K562 (cell line): ENCODE results near the gene EXOC3. TPM values are rescaled to one million over a fixed set of nuclear protein-coding genes. Genes with fewer than 3 reads are reported as not detected.

Source experiments
- ATAC-seq: fragments of 200-7000 bp; cut with Tn5 transposase; 3 replicates; pipeline ENCODE4 v1.9.1; 2020; ENCODE audit warnings: moderate library complexity
- BruUV-seq: library from RNA; stranded (reverse); fragments of 400-500 nt; replicated peaks from 2 replicates; lab custom pipeline; 2021; lab: Mats Ljungman, UMichigan
- CTCF ChIA-PET: fragments of 300-600 bp; formaldehyde crosslinking; extraction: SDS; loops from one replicate; lab custom pipeline; 2021; ENCODE audit warnings: low intra/inter-chr PET ratio; lab: Yijun Ruan, JAX
- POLR2A ChIA-PET: fragments of 300-600, 350-650 bp; sonication (Branson Sonifier 250); formaldehyde crosslinking; extraction: SDS; loops from one replicate; lab custom pipeline; 2021; ENCODE audit warnings: antibody characterized with exemption, inconsistent platforms; lab: Yijun Ruan, JAX
- DNase-seq, 4 experiments: peaks; one replicate each; pipeline versions ENCODE4 v3.0.0 to v3.0.0-alpha.2; 2011 to 2018; ENCODE audit warnings: low spot score in 3 of 4, mixed read lengths in 3 of 4; ENCODE audit errors: extremely low read depth in 1 of 4
- FAIRE-seq: peaks from 2 replicates; lab custom pipeline; 2011; peaks lifted over from hg19 to GRCh38; lab: Jason Lieb, UNC
- H2AFZ ChIP-seq: 2 replicates; pipeline ENCODE4 v1.6.0; 2011; ENCODE audit warnings: low read depth, low read length, control low read depth, inconsistent platforms
- H3K27ac ChIP-seq: fragments of 200-600 bp; 3 replicates; pipeline ENCODE4 v1.8.0; 2011; ENCODE audit warnings: low read depth, mild to moderate bottlenecking, control low read depth, inconsistent platforms, low read length, moderate library complexity, mixed read lengths; ENCODE audit errors: extremely low read depth
- H3K27me3 ChIP-seq, 2 experiments: fragments of 300-600 bp in 1 of 2; 2 replicates in 1 of 2; 3 replicates in 1 of 2; pipeline versions ENCODE4 v1.6.0 to v1.8.0; 2011; ENCODE audit warnings: inconsistent platforms in 2 of 2, low read length in 2 of 2, mild to moderate bottlenecking in 1 of 2, mixed read lengths in 1 of 2, moderate library complexity in 1 of 2; ENCODE audit not compliant: control insufficient read depth in 2 of 2, insufficient read depth in 2 of 2
- H3K36me3 ChIP-seq: fragments of 300-600 bp; 3 replicates; pipeline ENCODE4 v1.8.0; 2011; ENCODE audit warnings: mild to moderate bottlenecking, low read length, inconsistent platforms; ENCODE audit not compliant: control insufficient read depth, insufficient read depth
- H3K4me1 ChIP-seq, 2 experiments: fragments of 200-600 bp in 1 of 2; replicated peaks in 1 of 2; 2 replicates in 1 of 2; 3 replicates in 1 of 2; pipeline versions ENCODE4 v1.5.1 to v1.8.0; 2011; ENCODE audit warnings: inconsistent platforms in 2 of 2, low read length in 2 of 2, mild to moderate bottlenecking in 1 of 2, mixed read lengths in 1 of 2, moderate library complexity in 1 of 2; ENCODE audit not compliant: control insufficient read depth in 2 of 2, insufficient read depth in 2 of 2
- H3K4me2 ChIP-seq: 2 replicates; pipeline ENCODE4 v1.6.1; 2011; ENCODE audit warnings: low read length, control low read depth, inconsistent platforms, mixed read lengths; ENCODE audit not compliant: insufficient read depth
- H3K4me3 ChIP-seq: fragments of 200-600 bp; sonication (generic), shearing (Covaris generic); 2 replicates; pipeline ENCODE4 v1.5.1; 2016; ENCODE audit warnings: control low read depth, inconsistent platforms
- H3K79me2 ChIP-seq: fragments of 200-600 bp; 3 replicates; pipeline ENCODE4 v1.8.0; 2011; ENCODE audit warnings: low read length, inconsistent platforms; ENCODE audit not compliant: control insufficient read depth, insufficient read depth
- H3K9ac ChIP-seq, 2 experiments: 2 replicates each; pipeline versions ENCODE4 v1.6.0 to v1.6.1; 2011; ENCODE audit warnings: low read depth in 2 of 2, low read length in 2 of 2, control low read depth in 1 of 2, inconsistent platforms in 1 of 2, mild to moderate bottlenecking in 1 of 2, mixed read lengths in 1 of 2; ENCODE audit not compliant: insufficient read depth in 1 of 2
- H3K9me1 ChIP-seq: one replicate; pipeline ENCODE4 v1.6.0; 2011; ENCODE audit warnings: inconsistent platforms, mild to moderate bottlenecking, low read length, moderate library complexity; ENCODE audit not compliant: control insufficient read depth, insufficient read depth
- H3K9me3 ChIP-seq: replicated peaks from 2 replicates; pipeline ENCODE4 v1.5.1; 2011; ENCODE audit warnings: low read depth, low read length, inconsistent platforms; ENCODE audit not compliant: control insufficient read depth, insufficient read depth
- H4K20me1 ChIP-seq: replicated peaks from 2 replicates; pipeline ENCODE4 v1.6.1; 2011; ENCODE audit warnings: low read length, inconsistent platforms, mixed read lengths; ENCODE audit not compliant: control insufficient read depth, insufficient read depth
- ESRRB ChIP-seq: fragments of 250-450 bp; sonication (Bioruptor Pico); IDR thresholded peaks from 2 replicates; pipeline ENCODE4 v1.5.0; 2020; ENCODE audit warnings: mild to moderate bottlenecking, moderate library complexity, borderline replicate concordance
- HMGN3 ChIP-seq: IDR thresholded peaks from 2 replicates; pipeline ENCODE4 v1.6.1; 2011; ENCODE audit warnings: borderline replicate concordance, low read depth, mild to moderate bottlenecking, mixed read lengths, low read length; ENCODE audit not compliant: insufficient read length; ENCODE audit errors: extremely low read depth
- ILK ChIP-seq: fragments of 450-650 bp; IDR thresholded peaks from 2 replicates; pipeline ENCODE4 v1.6.1; 2016; ENCODE audit warnings: missing genetic modification characterization, low read depth, mild to moderate bottlenecking, missing compliant biosample characterization, moderate library complexity, borderline replicate concordance
- KDM5B ChIP-seq: fragments of 200-600 bp; sonication (generic); IDR thresholded peaks from 2 replicates; pipeline ENCODE4 v1.6.1; 2012; ENCODE audit warnings: low read depth, mild to moderate bottlenecking, moderate library complexity, low read length, control low read depth, inconsistent platforms; ENCODE audit not compliant: insufficient replicate concordance
- SFPQ ChIP-seq: fragments of 200-400 bp; formaldehyde crosslinking; IDR thresholded peaks from 2 replicates; pipeline ENCODE4 v1.6.1; 2017; ENCODE audit warnings: mild to moderate bottlenecking, low read depth, low read length, moderate library complexity
- ZKSCAN3 ChIP-seq: fragments of 250-450 bp; sonication (Bioruptor Pico); IDR thresholded peaks from 2 replicates; pipeline ENCODE4 v1.4.0; 2020
- ZNF696 ChIP-seq: fragments of 250-450 bp; sonication (Bioruptor Pico); conservative IDR thresholded peaks from 2 replicates; pipeline ENCODE4 v1.4.0; 2020; ENCODE audit warnings: mild to moderate bottlenecking, moderate library complexity
- WGBS: fragments of 100-300 bp; shearing (Covaris generic); methylation state at CpG from one replicate; pipeline ENCODE4 v1.1.6; 2016; ENCODE audit warnings: low coverage, mixed read lengths; ENCODE audit not compliant: insufficient coverage; ENCODE audit errors: missing lambda C conversion rate; 5-methylcytosine and 5-hydroxymethylcytosine counted together
- in situ Hi-C: fragments of 300-500 bp; cut with MboI; formaldehyde crosslinking; loops from 4 replicates; pipeline ENCODE4 v1.15.0; 2018; ENCODE audit warnings: inconsistent platforms, mixed read lengths
- intact Hi-C: fragments of 100-400 bp; cut with micrococcal nuclease; formaldehyde crosslinking; loops from 2 replicates; pipeline ENCODE4 v1.14.2; 2022
- polyA plus RNA-seq, 8 experiments: library from polyadenylated mRNA; depleted of rRNA in 4 of 8; stranded (reverse) in 5 of 8; unstranded in 3 of 8; fragments of >200 nt; fragmentation: Nextera tagmentation in 2 of 8; fragmentation: Illumina TruSeq in 1 of 8; extraction: Ambion mirVana in 2 of 8; extraction: Trizol in 1 of 8; gene quantifications; 2 replicates each; pipeline versions ENCODE4 v1.2.1 to v1.2.3, GENCODE V29; 2011 to 2014; ENCODE audit warnings: inconsistent platforms in 1 of 8, missing spikeins in 1 of 8
- total RNA-seq, 7 experiments: library from RNA; depleted of rRNA in 6 of 7; stranded (reverse); fragments of >200 nt in 6 of 7; fragmentation: Illumina TruSeq in 2 of 7; extraction: Trizol in 2 of 7; gene quantifications; 2 replicates each; pipeline versions ENCODE4 v1.2.1 to v1.2.3, GENCODE V29; 2011 to 2021; ENCODE audit warnings: low replicate concordance in 1 of 7
- TF ChIP-seq, protein P1 (sequence below): fragments of 250-450 bp; sonication (Bioruptor Pico); IDR thresholded peaks from 2 replicates; pipeline ENCODE4 v1.5.0; 2022; ENCODE audit warnings: mild to moderate bottlenecking

The EXOC3 gene
- total and polyA plus RNA-seq, 9 of the 15 experiments (the other 6 are each of a cell fraction or from before 2014, with no cell fraction given) = 1.4 to 41.9 (median 22.4) TPM

- no peak for TF ChIP-seq ZNF696 (CRISPR knock-in tag)
- no peak for TF ChIP-seq HMGN3
- no peak for TF ChIP-seq SFPQ
- TF ChIP-seq, protein P1, sequence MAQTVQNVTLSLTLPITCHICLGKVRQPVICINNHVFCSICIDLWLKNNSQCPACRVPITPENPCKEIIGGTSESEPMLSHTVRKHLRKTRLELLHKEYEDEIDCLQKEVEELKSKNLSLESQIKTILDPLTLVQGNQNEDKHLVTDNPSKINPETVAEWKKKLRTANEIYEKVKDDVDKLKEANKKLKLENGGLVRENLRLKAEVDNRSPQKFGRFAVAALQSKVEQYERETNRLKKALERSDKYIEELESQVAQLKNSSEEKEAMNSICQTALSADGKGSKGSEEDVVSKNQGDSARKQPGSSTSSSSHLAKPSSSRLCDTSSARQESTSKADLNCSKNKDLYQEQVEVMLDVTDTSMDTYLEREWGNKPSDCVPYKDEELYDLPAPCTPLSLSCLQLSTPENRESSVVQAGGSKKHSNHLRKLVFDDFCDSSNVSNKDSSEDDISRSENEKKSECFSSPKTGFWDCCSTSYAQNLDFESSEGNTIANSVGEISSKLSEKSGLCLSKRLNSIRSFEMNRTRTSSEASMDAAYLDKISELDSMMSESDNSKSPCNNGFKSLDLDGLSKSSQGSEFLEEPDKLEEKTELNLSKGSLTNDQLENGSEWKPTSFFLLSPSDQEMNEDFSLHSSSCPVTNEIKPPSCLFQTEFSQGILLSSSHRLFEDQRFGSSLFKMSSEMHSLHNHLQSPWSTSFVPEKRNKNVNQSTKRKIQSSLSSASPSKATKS (CRISPR knock-in tag) = no peak
- TF ChIP-seq ILK (tag) = no peak
- TF ChIP-seq ZKSCAN3 = no peak
- TF ChIP-seq ESRRB (CRISPR knock-in tag) = no peak
- no peak for TF ChIP-seq KDM5B
- intact Hi-C loops (no loop called here), in situ Hi-C loops (no loop called here)
- no peak overlapping the region for H3K4me2 ChIP-seq
- peaks cover 0 to 3% of the 10 kb centered on the region in 2 experiments; a peak in 1 of 5 replicates for H3K4me1 ChIP-seq
- no peak overlapping the region for H2AFZ ChIP-seq
- ChIA-PET CTCF (no interaction called here), POLR2A (interaction anchor here (1.0 kb wide), 1 partner anchor 8 kb away, joined by 3 read pairs; no protein-coding TSS in a partner anchor)
- no peaks in the 10 kb centered on the region for H3K36me3 ChIP-seq
- H3K9me1 ChIP-seq = no peaks in the 10 kb centered on the region
- no peaks in the 10 kb centered on the region for H3K79me2 ChIP-seq
- DNase-seq (no peak), ATAC-seq (no peak), FAIRE-seq (no peak)
- 5% methylated on average over 9 of the region's 9 CpGs for WGBS
- no TSS peak for BruUV-seq
- H3K27ac ChIP-seq = no peak overlapping the region
- peaks cover 64 to 67% of the 10 kb centered on the region in 2 experiments for H3K27me3 ChIP-seq
- H3K4me3 ChIP-seq = no peak overlapping the region
- no peaks in the 10 kb centered on the region for H3K9me3 ChIP-seq
- H4K20me1 ChIP-seq = no peaks in the 10 kb centered on the region; the same call in 1 of the 2 replicates
- no peak overlapping the region for H3K9ac ChIP-seq
These were observed 36.9 kb upstream of the EXOC3 start for GRCh38 chr5:406041-406440.
